GM19035 (cell line): ENCODE data around the gene VCPKMT.

Source experiments
- ATAC-seq: cut with Tn5 transposase; IDR thresholded peaks from one replicate; pipeline ENCODE4 v1.9.1; 2021; ENCODE audit not compliant: unreplicated experiment

The VCPKMT gene

GRCh38 chr14:50067723-50068495 is 48.5 kb downstream of the VCPKMT start:
- no peak for ATAC-seq

DNA sequence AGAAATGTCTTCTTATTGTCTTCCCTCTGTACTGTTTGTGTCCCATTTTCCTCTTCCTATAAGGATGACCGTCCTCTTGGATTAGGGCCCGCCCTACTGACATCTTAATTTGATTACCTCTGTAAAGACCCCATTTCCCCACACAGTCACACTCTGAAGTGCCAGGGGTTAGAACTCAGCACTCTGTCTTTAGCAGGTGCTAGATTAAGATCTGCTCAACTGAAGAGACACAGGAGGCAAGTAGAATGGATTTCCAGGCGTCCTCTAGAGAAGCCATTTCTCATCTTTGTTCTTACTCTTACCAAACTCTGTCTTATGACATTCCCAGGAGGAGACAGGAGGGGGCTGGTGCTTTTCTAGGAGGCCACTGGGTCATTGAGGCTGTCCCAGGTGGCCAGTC is 50.8 kb downstream of the VCPKMT start:
- ATAC-seq = no peak

- ATAC-seq = peak; percentile 67
Observed at GRCh38 chr14:50064993-50065392, 51.4 kb downstream of the VCPKMT start.

DNA sequence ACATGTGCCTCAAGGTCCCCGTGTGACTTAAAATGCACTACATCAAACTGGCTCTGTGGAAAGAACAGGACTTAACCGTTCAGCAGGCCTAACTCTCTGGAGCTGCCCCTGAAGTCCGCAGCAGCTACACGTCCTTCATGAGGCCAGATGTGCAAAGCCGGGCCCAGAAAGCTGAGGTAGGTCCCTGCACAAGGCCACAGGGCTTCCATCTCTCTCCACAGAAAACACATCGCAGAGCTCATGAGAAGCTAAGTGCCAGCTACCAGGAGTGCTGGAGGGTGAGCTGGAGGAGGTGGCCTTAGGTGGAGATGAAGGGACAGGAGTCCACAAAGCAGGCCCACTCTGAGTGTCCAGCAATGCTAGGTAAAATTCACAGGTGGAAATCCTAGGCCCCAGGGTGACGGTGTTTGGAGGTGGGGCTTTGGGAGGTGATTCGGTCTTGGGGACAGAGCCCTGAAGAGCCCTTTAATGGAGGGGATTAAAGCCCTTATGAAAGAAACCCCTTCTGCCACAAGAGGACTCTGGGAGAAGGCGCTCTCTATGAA is 52.4 kb downstream of the VCPKMT start:
- ATAC-seq = no peak

DNA sequence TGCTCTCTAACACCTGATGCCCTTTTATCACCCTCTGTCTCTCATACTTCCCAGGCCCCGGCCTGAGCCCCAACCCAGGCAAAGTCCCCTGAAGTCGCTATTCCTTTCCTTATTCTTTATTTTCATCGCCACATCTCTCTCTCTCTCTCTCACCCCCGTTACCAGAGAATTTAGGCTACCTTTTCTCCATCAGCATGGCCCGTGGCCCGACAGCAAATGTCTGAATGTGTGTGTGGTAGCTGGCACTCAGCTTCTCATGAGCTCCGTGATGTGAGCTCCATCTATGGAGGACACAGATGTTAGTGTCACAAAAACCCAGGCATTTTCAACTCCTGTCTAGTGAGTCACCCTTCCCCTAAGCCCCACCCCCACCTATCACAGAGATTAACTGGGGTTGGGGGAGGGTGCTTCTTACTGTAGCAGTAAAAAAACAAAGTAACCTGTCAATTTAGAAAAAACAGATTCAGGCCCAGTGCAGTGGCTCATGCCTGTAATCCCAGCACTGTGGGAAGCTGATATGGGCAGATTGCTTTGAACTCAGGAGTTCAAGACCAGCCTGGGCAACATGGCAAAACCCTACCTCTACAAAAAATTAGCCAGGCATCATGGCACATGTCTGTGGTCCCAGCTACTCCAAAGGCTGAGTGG is 53.8 kb downstream of the VCPKMT start:
- peak; percentile 26 for ATAC-seq

DNA sequence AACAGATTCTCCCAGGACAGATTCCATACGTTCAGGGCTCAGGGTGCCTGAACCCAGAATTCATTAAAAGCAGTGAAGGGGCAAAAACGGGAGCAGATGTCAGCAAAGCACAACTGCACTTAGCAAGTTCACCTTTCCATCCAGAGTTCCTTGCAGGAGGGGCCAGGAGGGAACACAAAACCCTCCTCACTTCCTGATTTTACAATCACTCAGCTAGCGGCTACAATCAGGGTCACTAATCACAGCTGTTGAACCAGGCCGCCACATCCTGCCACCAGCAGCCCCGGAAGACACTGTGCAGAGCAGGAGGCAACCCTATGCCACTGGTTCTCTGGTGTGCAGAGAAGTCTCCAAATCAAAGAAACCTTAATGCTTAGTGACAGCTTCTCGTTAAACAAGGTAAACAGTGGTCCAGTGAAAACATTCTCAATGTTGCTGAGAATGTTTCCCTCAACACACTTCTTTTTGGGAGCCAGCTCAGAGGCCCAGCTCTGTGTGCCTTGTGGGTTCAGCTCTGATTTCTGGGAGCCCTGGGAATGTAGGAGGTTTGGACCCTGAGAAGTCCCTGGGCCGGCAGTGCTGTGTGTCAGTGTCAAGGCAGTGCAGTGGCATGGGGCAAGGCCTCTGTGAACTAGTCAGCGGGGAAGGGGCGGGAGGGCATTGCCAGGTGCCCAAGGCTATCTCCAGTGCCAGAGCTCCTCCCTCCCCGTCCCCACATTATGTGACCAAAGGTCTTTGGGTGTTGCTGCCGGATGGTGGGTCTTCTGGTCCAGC is 54.5 kb downstream of the VCPKMT start:
- ATAC-seq = peak; percentile 54

- no peak for ATAC-seq
Observed at GRCh38 chr14:50060871-50061663, 55.3 kb downstream of the VCPKMT start.

DNA sequence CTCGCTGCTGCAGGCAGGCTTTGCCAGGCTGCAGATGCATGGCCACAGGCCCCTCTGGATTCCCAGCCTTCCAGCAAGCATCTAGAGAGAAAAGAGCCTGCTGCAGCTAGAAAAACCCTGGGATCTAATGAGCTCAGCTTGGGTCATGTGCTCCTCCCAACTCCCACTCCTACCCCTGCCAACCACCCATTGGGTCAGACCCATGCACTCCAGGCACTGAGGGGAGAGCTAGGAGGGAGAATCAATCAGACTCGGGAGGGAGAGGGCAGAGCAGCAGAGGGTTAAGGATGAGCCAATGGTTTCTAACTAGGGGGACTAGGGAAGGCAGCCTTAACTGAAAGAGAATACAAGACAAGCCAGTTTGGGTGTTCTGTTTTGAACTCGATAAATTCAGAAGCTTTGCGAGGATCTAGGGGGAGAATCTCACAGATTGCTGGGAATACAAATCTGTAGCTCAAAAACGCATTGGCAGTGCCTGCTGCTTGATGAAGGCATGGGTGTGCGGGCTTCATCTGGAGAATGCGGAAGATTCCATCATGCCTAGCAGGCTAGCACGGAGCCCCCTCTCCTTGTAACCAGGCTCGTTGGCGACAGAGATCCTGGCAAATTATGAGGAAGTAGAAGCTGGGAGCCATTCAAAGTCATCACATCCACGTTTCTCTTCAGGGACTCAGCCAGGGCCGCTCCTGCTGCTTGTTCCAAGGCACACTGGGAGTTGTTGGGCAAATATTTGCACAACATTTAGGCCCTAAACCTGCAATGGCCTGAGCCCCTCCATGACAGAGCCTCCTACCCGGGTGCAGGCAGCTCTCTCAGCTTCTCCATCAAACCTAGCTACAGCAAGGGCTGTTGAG is 56.4 kb downstream of the VCPKMT start:
- ATAC-seq = no peak
